Transverse colon (tissue), 4 donors: ENCODE data around the gene ANKH.

Experiments used
- POLR2A ChIP-seq: fragments of 450-650 bp; IDR thresholded peaks from one replicate; pipeline ENCODE4 v1.6.1; 2016; ENCODE audit warnings: antibody characterized with exemption, mild to moderate bottlenecking, moderate library complexity
- POLR2AphosphoS5 ChIP-seq, 3 donors: sonication (generic); formaldehyde crosslinking; IDR thresholded peaks; one replicate each; pipeline ENCODE4 v1.6.1; 2016; ENCODE audit warnings: antibody characterized with exemption in 3 of 3
- TF ChIP-seq, protein P1 (sequence below), 5 experiments: fragments of 200-600 bp in 3 of 5; fragments of 450-650 bp in 2 of 5; sonication (generic) in 3 of 5; IDR thresholded peaks; 1 replicate in 2 of 5; 2 replicates in 3 of 5; pipeline ENCODE4 v1.5.1; 2016 to 2017; ENCODE audit warnings: antibody characterized with exemption in 5 of 5, inconsistent platforms in 3 of 5, mild to moderate bottlenecking in 2 of 5, moderate library complexity in 1 of 5

DNA sequence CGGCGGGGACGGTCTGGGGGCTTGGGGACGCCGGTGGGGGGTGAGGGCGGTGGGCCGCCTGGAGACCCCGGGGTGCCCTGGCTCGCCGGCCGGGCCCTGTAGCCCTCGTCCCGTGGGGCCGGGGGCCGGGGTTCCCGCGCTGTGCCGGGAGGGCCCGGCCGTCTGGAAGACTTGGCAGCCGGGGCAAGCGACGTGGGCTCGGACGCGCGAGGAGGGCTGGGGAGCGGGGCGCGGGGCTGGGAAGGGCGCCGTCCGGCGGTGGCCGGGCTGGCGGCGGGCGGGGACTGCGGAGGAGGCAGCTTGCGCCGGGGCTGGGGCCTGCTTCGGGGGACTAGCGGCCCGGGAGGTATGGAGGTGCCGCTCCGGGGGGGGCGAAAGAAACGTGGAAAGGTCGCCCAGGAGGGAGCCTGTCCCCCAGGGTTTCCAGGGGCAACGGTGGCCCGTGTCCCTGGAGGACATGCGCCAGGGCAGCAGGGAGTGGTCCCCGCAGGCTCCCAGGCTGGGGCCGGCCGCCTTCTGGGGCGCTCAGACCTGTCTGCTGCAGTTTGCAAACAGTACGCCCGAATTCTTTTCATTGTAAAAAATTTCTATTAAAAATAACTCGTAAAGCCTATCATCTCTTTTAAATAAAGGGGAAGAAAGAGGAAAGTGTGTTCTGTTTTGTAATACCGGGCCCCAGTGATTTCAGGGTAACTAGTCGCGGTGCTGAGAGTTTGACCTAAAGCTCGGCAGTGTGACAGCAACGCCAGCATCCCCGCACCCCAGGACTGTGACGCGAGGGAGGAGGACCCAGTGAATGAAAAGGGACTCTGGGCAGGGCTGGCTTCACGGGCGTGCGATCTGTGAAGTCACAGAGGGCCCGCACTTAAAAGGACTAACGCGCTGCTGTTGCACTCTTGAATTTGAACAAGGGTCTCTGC lies 752 bp upstream of the ANKH start:
- TF ChIP-seq POLR2A = peak; percentile 77
- TF ChIP-seq, protein P1, sequence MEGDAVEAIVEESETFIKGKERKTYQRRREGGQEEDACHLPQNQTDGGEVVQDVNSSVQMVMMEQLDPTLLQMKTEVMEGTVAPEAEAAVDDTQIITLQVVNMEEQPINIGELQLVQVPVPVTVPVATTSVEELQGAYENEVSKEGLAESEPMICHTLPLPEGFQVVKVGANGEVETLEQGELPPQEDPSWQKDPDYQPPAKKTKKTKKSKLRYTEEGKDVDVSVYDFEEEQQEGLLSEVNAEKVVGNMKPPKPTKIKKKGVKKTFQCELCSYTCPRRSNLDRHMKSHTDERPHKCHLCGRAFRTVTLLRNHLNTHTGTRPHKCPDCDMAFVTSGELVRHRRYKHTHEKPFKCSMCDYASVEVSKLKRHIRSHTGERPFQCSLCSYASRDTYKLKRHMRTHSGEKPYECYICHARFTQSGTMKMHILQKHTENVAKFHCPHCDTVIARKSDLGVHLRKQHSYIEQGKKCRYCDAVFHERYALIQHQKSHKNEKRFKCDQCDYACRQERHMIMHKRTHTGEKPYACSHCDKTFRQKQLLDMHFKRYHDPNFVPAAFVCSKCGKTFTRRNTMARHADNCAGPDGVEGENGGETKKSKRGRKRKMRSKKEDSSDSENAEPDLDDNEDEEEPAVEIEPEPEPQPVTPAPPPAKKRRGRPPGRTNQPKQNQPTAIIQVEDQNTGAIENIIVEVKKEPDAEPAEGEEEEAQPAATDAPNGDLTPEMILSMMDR (IDR thresholded peaks at IDR 0.05) = peak in 2 of 5 experiments; percentile 3 to 19
- peak; percentile 81 to 88 (median 84) for TF ChIP-seq POLR2AphosphoS5 (IDR thresholded peaks at IDR 0.05)
